Nephron (organoid): Measurements from ENCODE around the gene EFEMP1.

Experiments
- H3K27ac Mint-ChIP-seq, 3 experiments: 2 replicates each; pipeline ENCODE4 v1.8.0; 2020; ENCODE audit warnings: mixed read lengths in 3 of 3, mild to moderate bottlenecking in 2 of 3, moderate library complexity in 1 of 3
- H3K27me3 Mint-ChIP-seq: 2 replicates; pipeline ENCODE4 v1.8.0; 2021; ENCODE audit warnings: low read depth, mild to moderate bottlenecking, moderate library complexity, mixed read lengths
- H3K36me3 Mint-ChIP-seq: 2 replicates; pipeline ENCODE4 v1.8.0; 2020; ENCODE audit warnings: low read depth, mixed read lengths
- H3K4me1 Mint-ChIP-seq: 2 replicates; pipeline ENCODE4 v1.8.0; 2020; ENCODE audit warnings: mixed read lengths
- H3K4me3 Mint-ChIP-seq, 3 experiments: 2 replicates each; pipeline ENCODE4 v1.8.0; 2020; ENCODE audit warnings: mild to moderate bottlenecking in 3 of 3, mixed read lengths in 3 of 3, moderate library complexity in 2 of 3
- H3K9me3 Mint-ChIP-seq: 2 replicates; pipeline ENCODE4 v1.8.0; 2020; ENCODE audit warnings: mixed read lengths
- TF ChIP-seq, protein P1 (sequence below), 3 experiments: fragments of 200-600 bp; sonication (generic); IDR thresholded peaks; one replicate each; pipeline ENCODE4 v1.5.0; 2021; ENCODE audit warnings: antibody characterized with exemption in 3 of 3; ENCODE audit not compliant: unreplicated experiment in 3 of 3

EFEMP1 gene

DNA sequence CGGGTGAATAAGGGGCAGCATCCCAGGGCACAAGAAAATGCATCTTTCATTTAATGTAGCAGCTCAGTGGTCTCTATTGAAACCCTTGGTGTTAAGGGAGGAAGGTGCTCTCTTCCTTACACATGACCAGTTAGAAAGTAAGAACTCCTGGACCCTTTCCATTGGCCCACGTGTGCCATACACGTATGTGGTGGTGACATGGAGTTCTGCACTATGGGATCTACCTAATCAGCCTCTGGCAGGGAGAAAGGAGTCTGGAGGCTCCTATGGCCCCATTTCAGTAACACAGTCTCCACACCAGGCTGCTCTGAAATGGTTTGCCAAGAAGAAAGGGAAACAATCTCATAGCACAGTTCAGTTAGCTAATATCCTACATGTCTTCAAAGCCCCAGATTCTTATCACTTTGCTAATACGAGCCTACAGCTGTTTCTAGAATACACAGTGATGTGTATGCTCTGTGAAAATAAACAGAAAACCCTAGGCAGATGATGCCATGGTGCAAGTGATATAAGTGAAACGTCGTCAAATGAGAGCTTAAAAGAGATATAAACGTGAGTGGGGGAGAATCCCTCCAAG lies 7.0 kb downstream of the EFEMP1 start:
- peaks cover 3% of the 10 kb centered on the region for H3K36me3 Mint-ChIP-seq
- H3K9me3 Mint-ChIP-seq: no peaks in the 10 kb centered on the region
- no peaks in the 10 kb centered on the region for H3K27me3 Mint-ChIP-seq
- H3K4me3 Mint-ChIP-seq: no peak overlapping the region
- TF ChIP-seq, protein P1, sequence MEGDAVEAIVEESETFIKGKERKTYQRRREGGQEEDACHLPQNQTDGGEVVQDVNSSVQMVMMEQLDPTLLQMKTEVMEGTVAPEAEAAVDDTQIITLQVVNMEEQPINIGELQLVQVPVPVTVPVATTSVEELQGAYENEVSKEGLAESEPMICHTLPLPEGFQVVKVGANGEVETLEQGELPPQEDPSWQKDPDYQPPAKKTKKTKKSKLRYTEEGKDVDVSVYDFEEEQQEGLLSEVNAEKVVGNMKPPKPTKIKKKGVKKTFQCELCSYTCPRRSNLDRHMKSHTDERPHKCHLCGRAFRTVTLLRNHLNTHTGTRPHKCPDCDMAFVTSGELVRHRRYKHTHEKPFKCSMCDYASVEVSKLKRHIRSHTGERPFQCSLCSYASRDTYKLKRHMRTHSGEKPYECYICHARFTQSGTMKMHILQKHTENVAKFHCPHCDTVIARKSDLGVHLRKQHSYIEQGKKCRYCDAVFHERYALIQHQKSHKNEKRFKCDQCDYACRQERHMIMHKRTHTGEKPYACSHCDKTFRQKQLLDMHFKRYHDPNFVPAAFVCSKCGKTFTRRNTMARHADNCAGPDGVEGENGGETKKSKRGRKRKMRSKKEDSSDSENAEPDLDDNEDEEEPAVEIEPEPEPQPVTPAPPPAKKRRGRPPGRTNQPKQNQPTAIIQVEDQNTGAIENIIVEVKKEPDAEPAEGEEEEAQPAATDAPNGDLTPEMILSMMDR (IDR thresholded peaks at IDR 0.05; ENCODE audit: unreplicated experiment in 3 of 3): no peak
- no peak overlapping the region for H3K27ac Mint-ChIP-seq
- no peaks in the 10 kb centered on the region for H3K4me1 Mint-ChIP-seq

DNA sequence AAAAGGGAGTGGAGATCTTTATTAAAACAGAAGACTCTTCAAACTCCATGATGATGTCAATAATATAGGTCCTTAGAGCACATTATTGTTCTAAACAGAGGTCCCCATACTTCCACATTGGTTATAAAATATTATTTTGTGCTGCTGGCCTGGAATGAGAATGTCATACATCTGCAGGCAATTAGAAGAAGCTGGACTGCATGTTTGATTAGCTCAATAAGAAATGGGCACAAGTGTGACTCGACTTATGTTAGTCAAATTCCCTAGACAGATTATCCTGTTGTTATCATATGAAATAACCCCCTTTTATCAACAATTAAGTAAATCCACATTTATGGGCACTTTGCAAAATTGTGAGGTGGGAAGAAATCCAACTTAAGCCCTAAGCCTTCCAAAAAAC lies 8.8 kb downstream of the EFEMP1 start:
- H3K9me3 Mint-ChIP-seq: no peaks in the 10 kb centered on the region
- no peaks in the 10 kb centered on the region for H3K36me3 Mint-ChIP-seq
- no peaks in the 10 kb centered on the region for H3K4me1 Mint-ChIP-seq
- no peak overlapping the region for H3K27ac Mint-ChIP-seq
- H3K4me3 Mint-ChIP-seq: no peak overlapping the region
- no peaks in the 10 kb centered on the region for H3K27me3 Mint-ChIP-seq
- TF ChIP-seq, protein P1 (IDR thresholded peaks at IDR 0.05; ENCODE audit: unreplicated experiment in 3 of 3): no peak

DNA sequence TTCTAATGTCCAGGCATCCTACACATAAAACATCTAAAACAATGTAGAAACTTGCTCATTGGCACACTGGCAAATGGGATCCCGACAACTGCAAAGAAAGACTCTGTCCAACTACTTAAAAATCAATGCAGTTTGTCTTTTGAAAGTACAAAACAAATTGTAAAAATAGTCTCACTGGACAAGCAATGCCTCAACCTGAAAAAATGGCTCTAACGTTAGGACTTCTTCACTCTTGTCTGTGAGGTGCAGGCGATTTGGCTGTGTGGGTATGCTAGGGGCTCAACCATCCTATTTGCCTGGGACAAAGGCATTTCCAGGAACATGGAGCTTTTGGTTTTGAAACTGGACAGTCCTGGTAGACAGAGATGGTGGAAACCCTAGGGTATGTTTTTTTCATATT lies 10.7 kb downstream of the EFEMP1 start:
- H3K4me3 Mint-ChIP-seq: no peak overlapping the region
- no peaks in the 10 kb centered on the region for H3K4me1 Mint-ChIP-seq
- no peak overlapping the region for H3K27ac Mint-ChIP-seq
- TF ChIP-seq, protein P1 (IDR thresholded peaks at IDR 0.05; ENCODE audit: unreplicated experiment in 3 of 3): no peak
- H3K9me3 Mint-ChIP-seq: no peaks in the 10 kb centered on the region
- H3K36me3 Mint-ChIP-seq: no peaks in the 10 kb centered on the region
- H3K27me3 Mint-ChIP-seq: no peaks in the 10 kb centered on the region

DNA sequence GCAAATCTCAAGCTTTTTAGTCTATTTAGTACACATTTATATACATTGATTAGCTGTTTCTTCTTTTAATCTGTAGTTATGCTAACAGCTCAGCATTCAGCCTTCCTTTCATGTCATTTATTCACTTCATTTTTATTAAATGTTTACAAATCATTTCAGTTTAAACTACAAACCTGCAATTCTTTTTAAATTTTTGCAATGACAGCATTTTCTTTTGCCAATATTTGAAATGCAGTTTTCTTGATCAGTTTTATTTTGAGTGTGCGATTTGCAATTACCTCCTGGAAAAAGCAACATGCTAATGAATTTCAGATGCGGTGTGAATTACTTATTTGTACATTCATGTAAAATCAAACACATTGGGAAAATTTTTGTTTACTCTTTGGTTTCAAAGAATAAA lies 13.5 kb downstream of the EFEMP1 start:
- H3K27me3 Mint-ChIP-seq: no peaks in the 10 kb centered on the region
- no peak overlapping the region for H3K27ac Mint-ChIP-seq
- no peaks in the 10 kb centered on the region for H3K4me1 Mint-ChIP-seq
- H3K9me3 Mint-ChIP-seq: no peaks in the 10 kb centered on the region
- no peak overlapping the region for H3K4me3 Mint-ChIP-seq
- TF ChIP-seq, protein P1 (IDR thresholded peaks at IDR 0.05; ENCODE audit: unreplicated experiment in 3 of 3): no peak
- H3K36me3 Mint-ChIP-seq: peaks cover 10% of the 10 kb centered on the region

DNA sequence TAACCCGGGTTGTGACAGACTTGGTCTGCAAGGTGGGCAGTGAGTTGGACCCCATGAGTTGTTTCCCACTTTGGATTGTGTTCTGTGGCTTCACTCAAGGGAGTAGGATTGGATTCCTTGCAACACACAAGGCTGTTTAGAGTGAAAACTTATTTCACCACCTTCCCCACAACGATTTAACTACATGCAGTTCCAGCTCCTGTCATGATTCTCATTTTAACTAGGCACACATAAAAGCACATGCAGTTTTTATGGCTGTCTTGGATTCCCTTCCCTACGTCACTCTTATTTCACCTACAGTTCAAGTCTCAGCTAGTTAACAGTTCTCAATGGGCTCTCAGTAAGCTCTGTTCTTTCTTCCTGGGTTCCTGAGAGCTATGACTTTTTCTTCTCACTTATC lies 15.9 kb downstream of the EFEMP1 start:
- H3K9me3 Mint-ChIP-seq: peaks cover 10% of the 10 kb centered on the region
- no peak overlapping the region for H3K27ac Mint-ChIP-seq
- peaks cover 6% of the 10 kb centered on the region for H3K4me1 Mint-ChIP-seq
- no peak overlapping the region for H3K4me3 Mint-ChIP-seq
- TF ChIP-seq, protein P1 (IDR thresholded peaks at IDR 0.05; ENCODE audit: unreplicated experiment in 3 of 3): no peak
- peaks cover 31% of the 10 kb centered on the region for H3K36me3 Mint-ChIP-seq
- no peaks in the 10 kb centered on the region for H3K27me3 Mint-ChIP-seq

DNA sequence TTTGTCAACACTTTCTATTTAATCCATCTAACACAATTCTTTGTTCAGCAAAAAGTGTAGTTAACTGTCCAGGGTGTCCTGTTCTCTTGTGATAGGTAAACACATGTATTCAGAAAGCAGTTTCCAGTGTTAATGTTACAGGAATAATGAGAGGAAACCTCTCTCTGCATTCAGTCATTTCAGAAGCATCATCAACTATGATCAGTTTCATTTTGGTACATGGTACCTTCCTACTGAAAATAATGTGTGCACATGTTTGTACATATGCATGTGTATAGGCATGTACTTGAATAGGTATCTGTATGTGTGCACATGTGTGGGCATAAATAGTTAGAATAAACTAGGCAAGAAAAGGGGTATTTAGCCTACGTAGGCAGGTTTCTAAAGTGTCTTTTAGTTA lies 16.6 kb downstream of the EFEMP1 start:
- Mint-ChIP-seq H3K4me1 (peaks cover 6% of the 10 kb centered on the region), H3K27ac (no peak overlapping the region), H3K27me3 (no peaks in the 10 kb centered on the region), H3K4me3 (no peak overlapping the region), H3K9me3 (peaks cover 10% of the 10 kb centered on the region), H3K36me3 (peaks cover 31% of the 10 kb centered on the region)
- TF ChIP-seq, protein P1 (IDR thresholded peaks at IDR 0.05; ENCODE audit: unreplicated experiment in 3 of 3): no peak
